CD4-positive, alpha-beta T cell (primary cell): ENCODE results near the gene TSR3. TPM values are rescaled to one million over a fixed set of nuclear protein-coding genes. Genes with fewer than 3 reads are reported as not detected.

ENCODE experiments used
- ATAC-seq: fragments of 200-7000 bp; cut with Tn5 transposase; one replicate; pipeline ENCODE4 v1.10.0; 2022; ENCODE audit warnings: mild to moderate bottlenecking; ENCODE audit not compliant: poor library complexity
- CTCF ChIA-PET: fragments of 350-600 bp; sonication (Branson Sonifier 250); formaldehyde crosslinking; loops from one replicate; lab custom pipeline; 2021; ENCODE audit warnings: antibody characterized with exemption, inconsistent platforms; lab: Charles Lee
- POLR2A ChIA-PET: fragments of 350-600 bp; sonication (Branson Sonifier 250); formaldehyde crosslinking; loops from one replicate; lab custom pipeline; 2021; ENCODE audit warnings: antibody characterized with exemption, inconsistent platforms; lab: Charles Lee
- DNase-seq, 14 experiments: peaks; one replicate each; pipeline ENCODE4 v3.0.0-alpha.2; 2013 to 2020; ENCODE audit warnings: mixed read lengths in 2 of 14
- H3K27ac ChIP-seq, 2 donors: one replicate each; pipeline versions ENCODE4 v1.5.1 to v1.7.0; 2013; ENCODE audit warnings: low read length in 2 of 2, low read depth in 1 of 2, mild to moderate bottlenecking in 1 of 2
- H3K27me3 ChIP-seq, 2 experiments: 1 replicate in 1 of 2; 2 replicates in 1 of 2; pipeline versions ENCODE4 v1.6.1 to v1.7.0; 2013; ENCODE audit warnings: low read length in 2 of 2, control low read depth in 1 of 2, mild to moderate bottlenecking in 1 of 2, moderate library complexity in 1 of 2; ENCODE audit not compliant: insufficient read depth in 2 of 2, control insufficient read depth in 1 of 2
- H3K36me3 ChIP-seq: one replicate; pipeline ENCODE4 v1.6.1; 2013; ENCODE audit warnings: low read length, control low read depth; ENCODE audit not compliant: insufficient read depth
- H3K4me1 ChIP-seq: one replicate; pipeline ENCODE4 v1.6.1; 2013; ENCODE audit warnings: low read length, control low read depth; ENCODE audit not compliant: insufficient read depth
- H3K4me3 ChIP-seq: one replicate; pipeline ENCODE4 v1.5.1; 2013; ENCODE audit warnings: mild to moderate bottlenecking, low read length, moderate library complexity
- H3K9me3 ChIP-seq, 2 experiments: 1 replicate in 1 of 2; 2 replicates in 1 of 2; pipeline versions ENCODE4 v1.6.1 to v1.7.0; 2013; ENCODE audit warnings: low read length in 2 of 2, mild to moderate bottlenecking in 2 of 2, control low read depth in 1 of 2, moderate library complexity in 1 of 2; ENCODE audit not compliant: control insufficient read depth in 1 of 2, insufficient read depth in 1 of 2
- H3K27ac Mint-ChIP-seq: one replicate; pipeline ENCODE4 v1.8.0; 2020; ENCODE audit warnings: mixed read lengths
- H3K27me3 Mint-ChIP-seq: one replicate; pipeline ENCODE4 v1.8.0; 2021; ENCODE audit warnings: mixed read lengths
- H3K36me3 Mint-ChIP-seq: one replicate; pipeline ENCODE4 v1.8.0; 2021; ENCODE audit warnings: low read depth, mixed read lengths
- H3K4me1 Mint-ChIP-seq: one replicate; pipeline ENCODE4 v1.8.0; 2021; ENCODE audit warnings: low read depth, mixed read lengths
- H3K4me3 Mint-ChIP-seq: one replicate; pipeline ENCODE4 v1.8.0; 2020; ENCODE audit warnings: mild to moderate bottlenecking, mixed read lengths
- H3K9me3 Mint-ChIP-seq: one replicate; pipeline ENCODE4 v1.8.0; 2020; ENCODE audit warnings: mixed read lengths
- intact Hi-C, 2 experiments: fragments of 100-400 bp; cut with DNase I in 1 of 2; cut with micrococcal nuclease in 1 of 2; formaldehyde crosslinking; loops; one replicate each; pipeline versions ENCODE4 v1.15.1 to v1.9.0; 2023 to 2025; cut with DNase I, micrococcal nuclease
- total RNA-seq, 174 experiments: library from RNA in 2 of 174; stranded (reverse) in 2 of 174; gene quantifications; one replicate each; pipeline ENCODE4 v1.2.3 and lab custom pipeline; 2021 to 2026
- TF ChIP-seq, protein P1 (sequence below): fragments of 200-600 bp; IDR thresholded peaks from one replicate; pipeline ENCODE4 v1.8.0; 2022; ENCODE audit warnings: antibody characterized with exemption, mild to moderate bottlenecking

TSR3 gene
- total RNA-seq, 2 experiments from 2014 or later = 19.9 to 21.4 TPM

DNA sequence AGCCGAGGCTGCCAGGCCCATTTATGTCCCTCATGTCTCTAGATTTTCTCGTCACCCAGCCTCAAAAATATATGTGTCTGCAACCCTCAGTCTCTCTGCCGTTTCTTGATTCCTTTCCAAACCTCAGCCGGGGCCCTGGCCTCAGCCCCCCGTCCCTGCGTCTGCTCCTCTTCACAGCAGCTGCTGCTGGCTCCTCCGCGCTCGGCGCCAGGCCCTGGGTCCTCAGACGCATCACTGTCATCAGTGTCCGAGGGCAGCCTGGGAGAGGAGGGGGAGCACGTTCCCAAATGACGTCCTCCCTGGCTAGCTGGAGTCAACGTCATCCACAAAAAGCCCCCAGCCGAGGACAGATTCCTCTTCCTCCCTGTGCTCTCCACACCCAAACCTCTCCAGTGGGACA lies 2.3 kb downstream of the TSR3 start:
- Mint-ChIP-seq H3K9me3 (no peaks in the 10 kb centered on the region), H3K27me3 (no peaks in the 10 kb centered on the region), H3K27ac (no peak overlapping the region), H3K36me3 (peaks cover 25% of the 10 kb centered on the region), H3K4me3 (no peak overlapping the region), H3K4me1 (peaks cover 16% of the 10 kb centered on the region)
- no peaks in the 10 kb centered on the region for H3K9me3 ChIP-seq
- ATAC-seq = no peak
- H3K4me1 ChIP-seq = peaks cover 45% of the 10 kb centered on the region
- TF ChIP-seq, protein P1, sequence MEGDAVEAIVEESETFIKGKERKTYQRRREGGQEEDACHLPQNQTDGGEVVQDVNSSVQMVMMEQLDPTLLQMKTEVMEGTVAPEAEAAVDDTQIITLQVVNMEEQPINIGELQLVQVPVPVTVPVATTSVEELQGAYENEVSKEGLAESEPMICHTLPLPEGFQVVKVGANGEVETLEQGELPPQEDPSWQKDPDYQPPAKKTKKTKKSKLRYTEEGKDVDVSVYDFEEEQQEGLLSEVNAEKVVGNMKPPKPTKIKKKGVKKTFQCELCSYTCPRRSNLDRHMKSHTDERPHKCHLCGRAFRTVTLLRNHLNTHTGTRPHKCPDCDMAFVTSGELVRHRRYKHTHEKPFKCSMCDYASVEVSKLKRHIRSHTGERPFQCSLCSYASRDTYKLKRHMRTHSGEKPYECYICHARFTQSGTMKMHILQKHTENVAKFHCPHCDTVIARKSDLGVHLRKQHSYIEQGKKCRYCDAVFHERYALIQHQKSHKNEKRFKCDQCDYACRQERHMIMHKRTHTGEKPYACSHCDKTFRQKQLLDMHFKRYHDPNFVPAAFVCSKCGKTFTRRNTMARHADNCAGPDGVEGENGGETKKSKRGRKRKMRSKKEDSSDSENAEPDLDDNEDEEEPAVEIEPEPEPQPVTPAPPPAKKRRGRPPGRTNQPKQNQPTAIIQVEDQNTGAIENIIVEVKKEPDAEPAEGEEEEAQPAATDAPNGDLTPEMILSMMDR = no peak
- H3K4me3 ChIP-seq = no peak overlapping the region
- ChIA-PET CTCF (no interaction called here), POLR2A (no interaction called here)
- H3K27ac ChIP-seq = no peak overlapping the region
- intact Hi-C loops = no loop called here
- H3K36me3 ChIP-seq = peaks cover 28% of the 10 kb centered on the region
- no peak for DNase-seq
- no peaks in the 10 kb centered on the region for H3K27me3 ChIP-seq

DNA sequence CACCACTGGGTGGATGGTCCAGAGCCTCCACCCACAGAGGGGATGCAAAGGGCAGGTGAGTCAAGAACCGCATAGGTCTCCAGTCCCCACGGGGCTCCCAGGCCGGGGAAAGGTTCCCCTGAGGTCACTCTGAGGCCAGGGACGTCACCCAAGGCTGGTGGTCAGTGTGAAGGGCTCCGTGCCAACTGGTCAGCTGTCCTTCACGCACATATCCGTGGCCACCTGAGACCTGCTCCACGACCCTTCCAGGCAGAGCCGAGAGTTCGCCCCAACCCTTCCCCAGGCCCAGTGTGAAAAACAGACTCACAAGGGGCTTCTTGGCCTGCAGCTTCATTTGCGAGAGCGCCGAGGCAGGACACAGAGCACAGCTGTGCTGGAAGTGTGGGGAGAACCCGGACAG lies 2.8 kb downstream of the TSR3 start:
- Mint-ChIP-seq H3K9me3 (no peaks in the 10 kb centered on the region), H3K36me3 (peaks cover 25% of the 10 kb centered on the region), H3K27ac (no peak overlapping the region), H3K4me1 (peaks cover 16% of the 10 kb centered on the region), H3K27me3 (no peaks in the 10 kb centered on the region), H3K4me3 (no peak overlapping the region)
- Histone ChIP-seq H3K9me3 (no peaks in the 10 kb centered on the region), H3K4me1 (peaks cover 42% of the 10 kb centered on the region), H3K4me3 (no peak overlapping the region), H3K36me3 (peaks cover 28% of the 10 kb centered on the region), H3K27ac (no peak overlapping the region), H3K27me3 (no peaks in the 10 kb centered on the region)
- POLR2A ChIA-PET = no interaction called here
- DNase-seq (no peak), ATAC-seq (no peak)
- intact Hi-C loops = no loop called here
- TF ChIP-seq, protein P1 = no peak
- CTCF ChIA-PET = no interaction called here

DNA sequence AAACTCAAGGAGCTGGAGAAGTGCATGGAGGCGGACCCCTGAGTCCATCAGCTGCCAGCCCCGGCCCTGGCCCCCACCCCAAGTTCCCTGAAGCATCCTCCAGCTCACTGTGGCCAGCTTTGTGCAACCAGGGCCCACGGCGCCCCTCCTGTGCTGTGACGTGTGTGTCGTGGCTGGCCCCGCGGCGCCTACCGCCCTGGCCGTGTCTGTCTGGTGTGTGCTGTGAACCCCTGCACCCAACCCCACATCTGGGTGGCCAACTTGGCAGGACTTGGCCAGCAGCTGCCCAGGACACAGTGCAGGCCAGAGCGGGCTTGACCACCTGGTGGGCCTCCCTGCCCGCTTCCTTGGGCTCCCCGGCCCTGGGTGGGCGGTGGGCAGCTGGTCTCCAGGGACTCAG lies 3.2 kb downstream of the TSR3 start:
- ChIA-PET POLR2A (no interaction called here), CTCF (no interaction called here)
- ATAC-seq (no peak), DNase-seq (no peak)
- H3K27me3 ChIP-seq = no peaks in the 10 kb centered on the region
- TF ChIP-seq, protein P1 = no peak
- no peaks in the 10 kb centered on the region for H3K27me3 Mint-ChIP-seq
- H3K27ac Mint-ChIP-seq = no peak overlapping the region
- H3K4me1 Mint-ChIP-seq = peaks cover 13% of the 10 kb centered on the region
- H3K9me3 ChIP-seq = no peaks in the 10 kb centered on the region
- H3K9me3 Mint-ChIP-seq = no peaks in the 10 kb centered on the region
- intact Hi-C loops = no loop called here
- H3K4me3 ChIP-seq = no peak overlapping the region
- peaks cover 28% of the 10 kb centered on the region for H3K36me3 ChIP-seq
- no peak overlapping the region for H3K27ac ChIP-seq
- H3K36me3 Mint-ChIP-seq = peaks cover 25% of the 10 kb centered on the region
- H3K4me1 ChIP-seq = peaks cover 40% of the 10 kb centered on the region
- no peak overlapping the region for H3K4me3 Mint-ChIP-seq
